Karpas-422 (cell line): ENCODE results near the gene SYCP2L. TPM values are rescaled to one million over a fixed set of nuclear protein-coding genes. Genes with fewer than 3 reads are reported as not detected.

Source experiments
- DNase-seq: peaks from one replicate; pipeline ENCODE4 v3.0.0-alpha.2; 2015
- H2AFZ ChIP-seq: fragments of 200-600 bp; sonication (generic); 2 replicates; pipeline ENCODE4 v1.6.1; 2014; ENCODE audit warnings: antibody characterized with exemption, low read length, mixed read lengths
- H3K27ac ChIP-seq: fragments of 200-600 bp; sonication (generic); 2 replicates; pipeline ENCODE4 v1.5.1; 2014; ENCODE audit warnings: mild to moderate bottlenecking, low read length, moderate library complexity
- H3K27me3 ChIP-seq: fragments of 200-600 bp; sonication (generic); 2 replicates; pipeline ENCODE4 v1.6.1; 2014; ENCODE audit warnings: low read length, mixed read lengths
- H3K36me3 ChIP-seq: fragments of 200-600 bp; sonication (generic); 2 replicates; pipeline ENCODE4 v1.6.1; 2014; ENCODE audit warnings: low read length, mixed read lengths; ENCODE audit not compliant: insufficient read depth
- H3K4me1 ChIP-seq: fragments of 200-600 bp; sonication (generic); 2 replicates; pipeline ENCODE4 v1.6.1; 2014; ENCODE audit warnings: mild to moderate bottlenecking, low read length, mixed read lengths
- H3K4me2 ChIP-seq: fragments of 200-600 bp; sonication (generic); 2 replicates; pipeline ENCODE4 v1.6.1; 2014; ENCODE audit warnings: low read length, low read depth, mild to moderate bottlenecking; ENCODE audit not compliant: poor library complexity, severe bottlenecking
- H3K4me3 ChIP-seq: fragments of 200-600 bp; sonication (generic); 2 replicates; pipeline ENCODE4 v1.5.1; 2014; ENCODE audit warnings: mild to moderate bottlenecking, antibody characterized with exemption, low read length, mixed read lengths
- H3K79me2 ChIP-seq: fragments of 200-600 bp; sonication (generic); 2 replicates; pipeline ENCODE4 v1.6.1; 2014; ENCODE audit warnings: mild to moderate bottlenecking, low read length, mixed read lengths
- H3K9ac ChIP-seq: fragments of 200-600 bp; sonication (generic); 2 replicates; pipeline ENCODE4 v1.6.0; 2014; ENCODE audit warnings: low read length
- H3K9me2 ChIP-seq: fragments of 200-600 bp; sonication (generic), shearing (Covaris generic); replicated peaks from 2 replicates; pipeline ENCODE4 v1.6.0; 2014; ENCODE audit warnings: mild to moderate bottlenecking, low read length, moderate library complexity; ENCODE audit not compliant: insufficient read depth
- H3K9me3 ChIP-seq: fragments of 300-700, 200-600 bp; sonication (generic); 2 replicates; pipeline ENCODE4 v1.6.1; 2014; ENCODE audit warnings: low read length, mixed read lengths
- H4K20me1 ChIP-seq: fragments of 200-600 bp; sonication (generic); 2 replicates; pipeline ENCODE4 v1.6.1; 2014; ENCODE audit warnings: mild to moderate bottlenecking, antibody characterized with exemption, low read length, low read depth; ENCODE audit not compliant: insufficient read depth
- total RNA-seq: library from RNA; depleted of rRNA; stranded (reverse); fragments of >200 nt; shearing (Covaris generic); gene quantifications from 2 replicates; pipeline ENCODE4 v1.2.3, GENCODE V29; 2014; ENCODE audit warnings: low replicate concordance

SYCP2L gene
- total RNA-seq, 1 experiment from 2014 or later = not detected

GRCh38 chr6:11007715-11008608, 121.1 kb downstream of the SYCP2L start:
- no peak overlapping the region for H3K4me2 ChIP-seq
- H4K20me1 ChIP-seq = no peaks in the 10 kb centered on the region
- H3K4me3 ChIP-seq = no peak overlapping the region
- DNase-seq = peak; percentile 21
- no peak overlapping the region for H3K9ac ChIP-seq
- H3K9me3 ChIP-seq = no peaks in the 10 kb centered on the region
- no peaks in the 10 kb centered on the region for H3K9me2 ChIP-seq
- H3K36me3 ChIP-seq = no peaks in the 10 kb centered on the region
- H3K27ac ChIP-seq = no peak overlapping the region
- H2AFZ ChIP-seq = no peak overlapping the region
- H3K79me2 ChIP-seq = no peaks in the 10 kb centered on the region
- no peaks in the 10 kb centered on the region for H3K27me3 ChIP-seq
- no peaks in the 10 kb centered on the region for H3K4me1 ChIP-seq

DNA sequence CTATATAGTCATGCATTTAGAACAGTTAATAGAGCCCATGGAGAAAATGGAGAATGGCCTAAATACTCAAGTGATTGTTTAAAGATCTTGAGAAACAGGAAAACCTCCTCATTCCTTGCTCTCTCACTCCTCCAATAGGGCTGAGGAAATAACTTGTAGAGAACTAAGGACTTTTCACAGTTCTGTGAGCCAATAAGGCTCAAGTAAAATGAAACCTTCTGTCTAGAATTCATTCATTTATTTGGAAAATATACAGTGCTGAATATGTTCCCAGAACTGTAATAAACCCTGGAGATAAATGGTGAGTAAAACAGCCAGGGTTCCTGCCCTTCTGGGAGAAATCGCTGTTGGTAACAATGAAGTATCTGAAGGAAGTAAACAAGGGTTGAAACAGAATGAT, 122.0 kb downstream of the SYCP2L start:
- Histone ChIP-seq H4K20me1 (no peaks in the 10 kb centered on the region), H3K9me2 (no peaks in the 10 kb centered on the region), H3K4me3 (no peak overlapping the region), H3K36me3 (no peaks in the 10 kb centered on the region), H3K9ac (no peak overlapping the region), H3K79me2 (no peaks in the 10 kb centered on the region), H3K27me3 (no peaks in the 10 kb centered on the region), H3K4me2 (no peak overlapping the region), H3K27ac (no peak overlapping the region), H3K4me1 (no peaks in the 10 kb centered on the region), H3K9me3 (no peaks in the 10 kb centered on the region), H2AFZ (no peak overlapping the region)
- peak; percentile 19 for DNase-seq

- no peaks in the 10 kb centered on the region for H3K4me1 ChIP-seq
- H3K27me3 ChIP-seq = no peaks in the 10 kb centered on the region
- H3K9ac ChIP-seq = no peak overlapping the region
- H3K9me3 ChIP-seq = no peaks in the 10 kb centered on the region
- no peaks in the 10 kb centered on the region for H3K79me2 ChIP-seq
- no peak overlapping the region for H2AFZ ChIP-seq
- no peaks in the 10 kb centered on the region for H3K9me2 ChIP-seq
- H3K4me3 ChIP-seq = no peak overlapping the region
- no peaks in the 10 kb centered on the region for H3K36me3 ChIP-seq
- no peaks in the 10 kb centered on the region for H4K20me1 ChIP-seq
- no peak for DNase-seq
- H3K27ac ChIP-seq = no peak overlapping the region
- no peak overlapping the region for H3K4me2 ChIP-seq
Measured at GRCh38 chr6:11009353-11009752, 122.5 kb downstream of the SYCP2L start.

DNA sequence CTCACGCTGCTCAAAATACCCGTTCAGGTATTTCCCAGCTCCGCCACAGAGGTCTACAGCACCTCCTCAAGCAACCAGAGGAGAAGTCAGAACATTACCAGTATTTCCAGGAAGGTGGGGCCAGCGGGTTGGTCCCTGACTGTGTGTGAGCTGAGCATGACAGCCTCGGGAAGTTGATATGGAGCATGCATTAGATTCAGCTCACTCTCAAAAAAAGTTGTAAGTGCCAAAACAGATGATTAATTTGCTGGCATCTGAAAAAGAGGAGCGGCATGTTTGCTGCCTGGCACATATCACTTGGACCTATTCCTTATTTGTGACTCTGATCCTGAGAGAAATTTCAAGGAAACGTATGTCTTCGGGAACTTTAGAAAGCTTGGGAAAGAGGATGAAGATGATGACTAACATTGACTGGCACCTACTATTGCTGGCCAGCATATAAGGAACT, 125.0 kb downstream of the SYCP2L start:
- no peak overlapping the region for H3K9ac ChIP-seq

GRCh38 chr6:11012295-11012754, 125.5 kb downstream of the SYCP2L start:
- H4K20me1 ChIP-seq = no peaks in the 10 kb centered on the region

More for the DNA sequence above, 125.0 kb downstream of the SYCP2L start:
- Histone ChIP-seq H3K27me3 (no peaks in the 10 kb centered on the region), H3K9me2 (no peaks in the 10 kb centered on the region), H3K4me2 (no peak overlapping the region), H3K79me2 (no peaks in the 10 kb centered on the region), H2AFZ (no peak overlapping the region), H3K36me3 (no peaks in the 10 kb centered on the region), H3K4me3 (no peak overlapping the region), H3K9me3 (no peaks in the 10 kb centered on the region), H3K4me1 (no peaks in the 10 kb centered on the region), H4K20me1 (no peaks in the 10 kb centered on the region), H3K27ac (no peak overlapping the region)
- DNase-seq = no peak

DNA sequence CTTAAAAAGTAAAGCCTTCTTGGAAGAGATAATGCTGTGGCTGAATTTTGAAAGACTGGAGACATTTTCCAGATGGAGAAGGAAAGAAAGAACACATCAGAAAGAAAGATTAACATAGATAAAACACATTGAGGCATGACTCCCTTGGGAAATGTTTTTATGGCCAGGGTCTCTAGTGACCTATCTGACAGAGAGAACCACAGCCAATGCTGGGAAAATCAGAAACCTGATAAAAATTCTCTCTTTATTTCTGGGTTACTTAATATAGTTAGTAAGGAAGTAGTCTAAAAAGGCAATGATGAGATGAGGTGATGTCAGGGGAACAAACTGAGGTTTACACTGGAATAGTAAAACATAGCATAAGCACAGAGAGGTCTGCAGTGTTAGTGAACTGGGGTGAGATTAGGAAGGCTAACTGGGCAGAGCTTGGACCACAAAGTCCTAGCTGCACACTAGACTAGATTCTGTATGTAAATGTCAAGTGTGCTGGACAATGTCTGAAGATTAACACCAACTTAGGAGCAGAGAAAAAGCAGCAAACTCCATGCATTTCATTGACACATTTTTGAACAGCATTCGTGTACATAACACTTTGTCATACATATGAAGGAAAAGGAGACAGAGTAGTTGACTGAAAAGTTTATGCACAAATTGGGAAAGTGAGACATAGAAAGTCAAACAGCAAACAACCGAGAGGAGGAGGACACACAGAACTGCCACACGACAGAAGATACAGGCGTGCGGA, 126.3 kb downstream of the SYCP2L start:
- Histone ChIP-seq H3K4me3 (no peak overlapping the region), H3K9ac (no peak overlapping the region), H4K20me1 (no peaks in the 10 kb centered on the region), H3K27ac (no peak overlapping the region), H3K79me2 (no peaks in the 10 kb centered on the region), H2AFZ (no peak overlapping the region), H3K27me3 (no peaks in the 10 kb centered on the region), H3K9me3 (no peaks in the 10 kb centered on the region), H3K36me3 (no peaks in the 10 kb centered on the region), H3K4me1 (no peaks in the 10 kb centered on the region), H3K9me2 (no peaks in the 10 kb centered on the region), H3K4me2 (no peak overlapping the region)
- DNase-seq = no peak

More at GRCh38 chr6:11012295-11012754, 125.5 kb downstream of the SYCP2L start:
- no peaks in the 10 kb centered on the region for H3K36me3 ChIP-seq
- no peak overlapping the region for H2AFZ ChIP-seq
- no peaks in the 10 kb centered on the region for H3K9me2 ChIP-seq
- DNase-seq = no peak
- H3K4me1 ChIP-seq = no peaks in the 10 kb centered on the region
- H3K9me3 ChIP-seq = no peaks in the 10 kb centered on the region
- H3K27me3 ChIP-seq = no peaks in the 10 kb centered on the region
- H3K27ac ChIP-seq = no peak overlapping the region
- no peak overlapping the region for H3K4me2 ChIP-seq
- H3K79me2 ChIP-seq = no peaks in the 10 kb centered on the region
- no peak overlapping the region for H3K9ac ChIP-seq
- H3K4me3 ChIP-seq = no peak overlapping the region

DNA sequence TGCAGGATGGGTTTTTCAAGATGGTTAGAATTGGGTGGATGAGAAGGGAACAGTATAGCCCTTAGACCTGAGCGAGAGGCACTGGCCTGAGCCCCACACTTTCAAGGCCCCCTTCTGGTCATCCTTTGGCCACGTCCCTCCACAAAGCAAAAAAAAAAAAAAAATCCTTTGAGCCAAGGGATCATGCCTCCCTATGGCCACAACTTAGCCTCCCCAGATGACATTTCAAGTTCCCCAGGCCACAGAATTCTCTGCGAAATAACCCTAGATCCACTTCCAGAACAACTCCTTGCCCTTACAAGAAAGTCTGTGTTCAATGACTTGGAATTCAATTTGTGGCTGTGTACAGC, 126.8 kb downstream of the SYCP2L start:
- Histone ChIP-seq H2AFZ (no peak overlapping the region), H3K9me2 (no peaks in the 10 kb centered on the region), H3K79me2 (no peaks in the 10 kb centered on the region), H3K9ac (no peak overlapping the region), H3K27me3 (no peaks in the 10 kb centered on the region), H3K4me1 (no peaks in the 10 kb centered on the region), H3K4me3 (no peak overlapping the region), H4K20me1 (no peaks in the 10 kb centered on the region), H3K27ac (no peak overlapping the region), H3K9me3 (no peaks in the 10 kb centered on the region), H3K4me2 (no peak overlapping the region), H3K36me3 (no peaks in the 10 kb centered on the region)
- no peak for DNase-seq

DNA sequence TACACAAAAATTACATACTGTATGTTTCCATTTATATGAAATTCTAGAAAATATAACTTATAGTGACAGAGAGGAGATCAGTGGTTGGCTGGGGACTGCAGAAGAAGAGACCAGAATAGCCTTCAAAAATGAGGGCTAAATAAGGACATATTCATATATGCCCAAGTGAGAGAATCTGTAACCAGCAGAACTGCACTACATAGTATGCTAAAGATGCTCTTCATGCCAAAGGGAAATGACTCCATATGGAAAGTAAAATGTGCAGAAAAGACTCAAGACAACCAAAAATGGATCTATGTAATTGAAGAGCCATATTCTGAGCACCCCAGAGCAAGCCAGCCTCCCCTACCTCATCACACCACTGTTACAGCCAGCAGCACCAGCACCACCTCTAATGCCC, 128.2 kb downstream of the SYCP2L start:
- no peaks in the 10 kb centered on the region for H3K79me2 ChIP-seq
- no peak overlapping the region for H2AFZ ChIP-seq
- H3K9me2 ChIP-seq = no peaks in the 10 kb centered on the region
- no peak overlapping the region for H3K4me3 ChIP-seq
- no peak overlapping the region for H3K27ac ChIP-seq
- no peak for DNase-seq
- H3K4me2 ChIP-seq = no peak overlapping the region
- H3K36me3 ChIP-seq = no peaks in the 10 kb centered on the region
- H3K9ac ChIP-seq = no peak overlapping the region
- H4K20me1 ChIP-seq = no peaks in the 10 kb centered on the region
- H3K4me1 ChIP-seq = no peaks in the 10 kb centered on the region
- H3K27me3 ChIP-seq = no peaks in the 10 kb centered on the region
- H3K9me3 ChIP-seq = no peaks in the 10 kb centered on the region
